ENCODE results near the gene ITPKC.

DNA sequence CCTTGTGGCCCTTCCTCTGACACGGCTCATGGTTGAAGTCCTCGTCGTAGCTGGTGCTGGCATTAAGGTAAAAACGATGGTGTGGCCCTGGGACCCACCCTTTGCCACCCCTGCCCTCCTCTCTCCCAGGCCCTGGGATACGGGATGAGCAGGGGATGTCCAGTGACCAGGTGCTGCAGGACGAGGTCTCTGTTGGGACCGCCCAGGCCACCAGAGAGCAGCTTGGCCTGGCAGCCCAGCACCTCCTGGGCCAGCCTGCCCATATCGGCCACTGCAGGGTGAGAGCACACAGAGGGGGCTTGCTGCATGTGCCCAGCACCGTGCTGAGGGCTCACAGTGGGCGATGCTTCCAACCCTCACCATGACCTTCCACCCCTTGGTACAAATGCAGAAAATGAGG lies 27.0 kb downstream of the ITPKC start:
- TF ChIP-seq OSR1 (CRISPR knock-in tag; IDR thresholded peaks at IDR 0.05) (no peak), PPARA (CRISPR knock-in tag; IDR thresholded peaks at IDR 0.05; ENCODE audit: borderline replicate concordance) (no peak), GLIS3 (CRISPR knock-in tag; IDR thresholded peaks at IDR 0.05) (no peak), RARB (CRISPR knock-in tag; IDR thresholded peaks at IDR 0.05) (no peak), ZC3H10 (CRISPR knock-in tag; IDR thresholded peaks at IDR 0.05) (no peak), PATZ1 (CRISPR knock-in tag; IDR thresholded peaks at IDR 0.05; ENCODE audit: borderline replicate concordance) (no peak), TCF4 (CRISPR knock-in tag; IDR thresholded peaks at IDR 0.05; ENCODE audit: borderline replicate concordance) (no peak), ZNF70 (CRISPR knock-in tag; IDR thresholded peaks at IDR 0.05) (no peak)
- TF ChIP-seq, protein P1, sequence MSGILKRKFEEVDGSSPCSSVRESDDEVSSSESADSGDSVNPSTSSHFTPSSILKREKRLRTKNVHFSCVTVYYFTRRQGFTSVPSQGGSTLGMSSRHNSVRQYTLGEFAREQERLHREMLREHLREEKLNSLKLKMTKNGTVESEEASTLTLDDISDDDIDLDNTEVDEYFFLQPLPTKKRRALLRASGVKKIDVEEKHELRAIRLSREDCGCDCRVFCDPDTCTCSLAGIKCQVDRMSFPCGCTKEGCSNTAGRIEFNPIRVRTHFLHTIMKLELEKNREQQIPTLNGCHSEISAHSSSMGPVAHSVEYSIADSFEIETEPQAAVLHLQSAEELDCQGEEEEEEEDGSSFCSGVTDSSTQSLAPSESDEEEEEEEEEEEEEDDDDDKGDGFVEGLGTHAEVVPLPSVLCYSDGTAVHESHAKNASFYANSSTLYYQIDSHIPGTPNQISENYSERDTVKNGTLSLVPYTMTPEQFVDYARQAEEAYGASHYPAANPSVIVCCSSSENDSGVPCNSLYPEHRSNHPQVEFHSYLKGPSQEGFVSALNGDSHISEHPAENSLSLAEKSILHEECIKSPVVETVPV (CRISPR knock-in tag; IDR thresholded peaks at IDR 0.05): no peak
